HL-60 (cell line): ENCODE measurements around the gene PTGER2.

Source experiments
- DNase-seq, 2 experiments: peaks; one replicate each; pipeline ENCODE4 v3.0.0-alpha.2; 2010 to 2020; ENCODE audit warnings: low read depth in 1 of 2, low spot score in 1 of 2
- H3K27ac ChIP-seq: fragments of 250-450 bp; sonication (Bioruptor Pico); replicated peaks from 2 replicates; pipeline ENCODE4 v1.5.1; 2020; ENCODE audit warnings: mild to moderate bottlenecking, moderate library complexity
- H3K27me3 ChIP-seq: fragments of 250-450 bp; sonication (Bioruptor Pico); 2 replicates; pipeline ENCODE4 v1.5.1; 2021; ENCODE audit warnings: mild to moderate bottlenecking, moderate library complexity; ENCODE audit not compliant: insufficient read depth, poor library complexity, severe bottlenecking
- H3K4me3 ChIP-seq: replicated peaks from 2 replicates; pipeline ENCODE4 v1.5.1; 2011; ENCODE audit warnings: mild to moderate bottlenecking, control low read depth, low read length; ENCODE audit not compliant: insufficient read depth
- GABPA ChIP-seq: IDR thresholded peaks from 2 replicates; pipeline ENCODE4 v1.6.1; 2012; ENCODE audit warnings: low read depth
- POLR2AphosphoS5 ChIP-seq: IDR thresholded peaks from 2 replicates; pipeline ENCODE4 v1.6.1; 2012; ENCODE audit warnings: low read depth
- SPI1 ChIP-seq: IDR thresholded peaks from 2 replicates; pipeline ENCODE4 v1.6.1; 2012; ENCODE audit warnings: low read depth, mild to moderate bottlenecking, borderline replicate concordance
- TF ChIP-seq, protein P1 (sequence below): IDR thresholded peaks from one replicate; pipeline ENCODE4 v1.5.1; 2011; ENCODE audit warnings: low read length, control low read depth, inconsistent platforms; ENCODE audit not compliant: insufficient read depth
- TF ChIP-seq, protein P2 (sequence below): IDR thresholded peaks from 2 replicates; pipeline ENCODE4 v1.6.1; 2012; ENCODE audit warnings: low read depth; ENCODE audit not compliant: insufficient replicate concordance

Gene PTGER2

DNA sequence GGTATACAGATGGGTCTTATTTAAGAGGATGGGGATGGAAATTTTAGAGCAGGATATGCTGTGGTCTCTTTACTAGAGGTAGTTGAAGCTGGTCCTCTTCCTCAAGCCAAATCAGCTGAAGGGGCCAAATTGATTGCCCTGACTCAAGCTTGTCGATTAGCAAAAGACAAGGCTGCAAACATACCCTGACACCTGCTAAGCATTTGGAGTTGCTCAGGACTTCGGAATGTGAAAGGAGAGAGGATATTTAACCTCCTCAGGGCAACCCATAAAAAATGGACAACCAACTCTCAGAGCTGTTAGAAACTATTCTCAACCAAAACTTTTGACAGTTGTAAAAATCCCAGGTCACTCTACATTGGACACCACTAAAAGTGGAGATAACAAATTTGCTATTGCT lies 31.0 kb upstream of the PTGER2 start:
- Histone ChIP-seq H3K27me3 (no peaks in the 10 kb centered on the region), H3K4me3 (no peak overlapping the region), H3K27ac (no peak overlapping the region)
- no peak for DNase-seq
- TF ChIP-seq, protein P1, sequence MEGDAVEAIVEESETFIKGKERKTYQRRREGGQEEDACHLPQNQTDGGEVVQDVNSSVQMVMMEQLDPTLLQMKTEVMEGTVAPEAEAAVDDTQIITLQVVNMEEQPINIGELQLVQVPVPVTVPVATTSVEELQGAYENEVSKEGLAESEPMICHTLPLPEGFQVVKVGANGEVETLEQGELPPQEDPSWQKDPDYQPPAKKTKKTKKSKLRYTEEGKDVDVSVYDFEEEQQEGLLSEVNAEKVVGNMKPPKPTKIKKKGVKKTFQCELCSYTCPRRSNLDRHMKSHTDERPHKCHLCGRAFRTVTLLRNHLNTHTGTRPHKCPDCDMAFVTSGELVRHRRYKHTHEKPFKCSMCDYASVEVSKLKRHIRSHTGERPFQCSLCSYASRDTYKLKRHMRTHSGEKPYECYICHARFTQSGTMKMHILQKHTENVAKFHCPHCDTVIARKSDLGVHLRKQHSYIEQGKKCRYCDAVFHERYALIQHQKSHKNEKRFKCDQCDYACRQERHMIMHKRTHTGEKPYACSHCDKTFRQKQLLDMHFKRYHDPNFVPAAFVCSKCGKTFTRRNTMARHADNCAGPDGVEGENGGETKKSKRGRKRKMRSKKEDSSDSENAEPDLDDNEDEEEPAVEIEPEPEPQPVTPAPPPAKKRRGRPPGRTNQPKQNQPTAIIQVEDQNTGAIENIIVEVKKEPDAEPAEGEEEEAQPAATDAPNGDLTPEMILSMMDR: no peak
- TF ChIP-seq POLR2AphosphoS5 (no peak), GABPA (no peak), SPI1 (no peak)
- TF ChIP-seq, protein P2, sequence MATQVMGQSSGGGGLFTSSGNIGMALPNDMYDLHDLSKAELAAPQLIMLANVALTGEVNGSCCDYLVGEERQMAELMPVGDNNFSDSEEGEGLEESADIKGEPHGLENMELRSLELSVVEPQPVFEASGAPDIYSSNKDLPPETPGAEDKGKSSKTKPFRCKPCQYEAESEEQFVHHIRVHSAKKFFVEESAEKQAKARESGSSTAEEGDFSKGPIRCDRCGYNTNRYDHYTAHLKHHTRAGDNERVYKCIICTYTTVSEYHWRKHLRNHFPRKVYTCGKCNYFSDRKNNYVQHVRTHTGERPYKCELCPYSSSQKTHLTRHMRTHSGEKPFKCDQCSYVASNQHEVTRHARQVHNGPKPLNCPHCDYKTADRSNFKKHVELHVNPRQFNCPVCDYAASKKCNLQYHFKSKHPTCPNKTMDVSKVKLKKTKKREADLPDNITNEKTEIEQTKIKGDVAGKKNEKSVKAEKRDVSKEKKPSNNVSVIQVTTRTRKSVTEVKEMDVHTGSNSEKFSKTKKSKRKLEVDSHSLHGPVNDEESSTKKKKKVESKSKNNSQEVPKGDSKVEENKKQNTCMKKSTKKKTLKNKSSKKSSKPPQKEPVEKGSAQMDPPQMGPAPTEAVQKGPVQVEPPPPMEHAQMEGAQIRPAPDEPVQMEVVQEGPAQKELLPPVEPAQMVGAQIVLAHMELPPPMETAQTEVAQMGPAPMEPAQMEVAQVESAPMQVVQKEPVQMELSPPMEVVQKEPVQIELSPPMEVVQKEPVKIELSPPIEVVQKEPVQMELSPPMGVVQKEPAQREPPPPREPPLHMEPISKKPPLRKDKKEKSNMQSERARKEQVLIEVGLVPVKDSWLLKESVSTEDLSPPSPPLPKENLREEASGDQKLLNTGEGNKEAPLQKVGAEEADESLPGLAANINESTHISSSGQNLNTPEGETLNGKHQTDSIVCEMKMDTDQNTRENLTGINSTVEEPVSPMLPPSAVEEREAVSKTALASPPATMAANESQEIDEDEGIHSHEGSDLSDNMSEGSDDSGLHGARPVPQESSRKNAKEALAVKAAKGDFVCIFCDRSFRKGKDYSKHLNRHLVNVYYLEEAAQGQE: no peak

DNA sequence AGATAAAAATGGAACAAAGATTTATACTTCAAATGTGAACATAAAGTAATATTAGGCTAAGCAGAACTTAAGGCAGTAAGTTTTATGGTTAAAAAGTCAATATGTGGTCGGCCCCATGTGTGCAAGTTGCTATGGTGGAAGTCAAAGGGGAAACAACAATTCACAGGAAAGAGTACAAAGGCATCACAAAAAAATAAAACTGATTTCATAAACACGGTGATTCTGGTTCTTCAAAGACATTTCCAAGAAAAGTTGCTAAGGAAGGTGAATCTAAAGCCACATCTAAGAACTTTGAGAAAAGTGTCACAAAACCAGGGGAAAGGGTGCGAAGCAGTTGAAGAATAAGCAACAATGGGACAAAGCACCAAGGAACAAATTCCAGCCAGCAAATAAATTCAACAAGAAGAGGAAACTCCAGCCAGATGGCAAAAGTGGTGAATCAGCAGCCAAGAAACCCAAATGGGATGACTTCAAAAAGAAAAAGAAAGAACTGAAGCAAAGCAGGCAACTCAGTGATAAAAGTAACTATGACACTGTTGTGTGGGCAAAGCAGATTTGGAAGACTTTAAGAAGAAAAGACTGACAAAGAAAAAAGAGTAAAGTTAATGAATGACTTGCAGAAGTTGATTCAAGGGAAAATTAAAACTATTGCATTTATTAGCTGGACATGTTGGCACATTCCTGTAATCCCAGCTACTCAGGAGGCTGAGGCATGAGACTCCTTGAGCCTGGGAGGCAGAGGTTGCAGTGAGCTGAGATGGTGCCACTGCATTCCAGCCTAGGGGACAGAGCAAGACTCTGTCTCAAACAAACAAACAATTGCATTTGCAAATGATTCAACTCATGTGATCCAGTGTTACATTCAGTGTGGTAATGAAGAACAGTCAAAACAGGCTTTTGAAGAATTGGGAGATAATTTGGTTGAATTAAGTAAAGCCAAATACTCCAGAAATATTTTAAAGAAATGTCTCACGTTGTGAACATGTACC lies 27.2 kb upstream of the PTGER2 start:
- no peak overlapping the region for H3K4me3 ChIP-seq
- no peaks in the 10 kb centered on the region for H3K27me3 ChIP-seq
- DNase-seq: no peak
- H3K27ac ChIP-seq: no peak overlapping the region
- no peak for TF ChIP-seq SPI1
- TF ChIP-seq GABPA: no peak
- TF ChIP-seq POLR2AphosphoS5: no peak
- TF ChIP-seq, protein P1: no peak
- TF ChIP-seq, protein P2: no peak

DNA sequence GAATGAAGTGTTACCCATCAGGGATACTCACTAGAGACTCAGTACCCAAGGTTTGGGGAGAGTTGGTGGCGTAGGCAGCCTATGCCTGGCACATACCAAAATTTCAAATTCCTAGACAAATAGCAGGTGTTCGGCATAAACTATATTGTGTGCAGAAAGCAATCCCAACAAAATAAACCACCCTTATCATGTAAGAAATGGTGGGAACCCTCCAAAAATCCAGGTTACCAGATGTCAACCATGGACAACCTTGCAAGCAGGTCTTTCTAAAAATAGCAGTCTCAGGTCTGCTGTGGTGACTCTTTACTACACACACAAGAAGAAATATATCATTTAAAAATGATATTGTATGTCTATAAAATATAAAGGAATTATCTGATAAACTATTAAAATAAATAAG lies 17.7 kb upstream of the PTGER2 start:
- no peaks in the 10 kb centered on the region for H3K27me3 ChIP-seq
- TF ChIP-seq, protein P1: no peak
- TF ChIP-seq, protein P2: no peak
- TF ChIP-seq GABPA: no peak
- no peak for TF ChIP-seq SPI1
- no peak for TF ChIP-seq POLR2AphosphoS5
- DNase-seq: no peak
- H3K4me3 ChIP-seq: no peak overlapping the region
- H3K27ac ChIP-seq: no peak overlapping the region
